Adipocyte (in vitro differentiated cells): ENCODE data around the gene FAM131C.
A peak's percentile ranks its signal among the peaks of the same experiment; 100 is the strongest.
"Not testable (repeated sequence)": the region's sequence is repeated elsewhere in the genome, so short reads cannot be mapped to it uniquely, and the experiment has no call there.

Experiments used
- DNase-seq: peaks from one replicate; pipeline ENCODE4 v3.0.0-alpha.2; 2015; ENCODE audit warnings: low read depth
- H3K27me3 ChIP-seq: replicated peaks from 2 replicates; pipeline ENCODE4 v1.7.0; 2013; ENCODE audit warnings: mild to moderate bottlenecking, low read length, moderate library complexity; ENCODE audit not compliant: control insufficient read depth, insufficient read depth
- H3K36me3 ChIP-seq: 2 replicates; pipeline ENCODE4 v1.7.0; 2013; ENCODE audit warnings: low read length, mild to moderate bottlenecking, moderate library complexity; ENCODE audit not compliant: control insufficient read depth, insufficient read depth, severe bottlenecking
- H3K4me1 ChIP-seq: 2 replicates; pipeline ENCODE4 v1.7.0; 2013; ENCODE audit warnings: mild to moderate bottlenecking, low read length, moderate library complexity; ENCODE audit not compliant: control insufficient read depth, insufficient read depth
- H3K4me3 ChIP-seq: 2 replicates; pipeline ENCODE4 v1.7.0; 2013; ENCODE audit warnings: mild to moderate bottlenecking, low read length, moderate library complexity
- H3K9ac ChIP-seq: 2 replicates; pipeline ENCODE4 v1.7.0; 2013; ENCODE audit warnings: mild to moderate bottlenecking, low read length, moderate library complexity
- H3K9me3 ChIP-seq: 2 replicates; pipeline ENCODE4 v1.7.0; 2013; ENCODE audit warnings: mild to moderate bottlenecking, low read length, moderate library complexity; ENCODE audit not compliant: control insufficient read depth

Gene FAM131C

GRCh38 chr1:16054598-16055540 lies 18.6 kb downstream of the FAM131C start:
- no peak for DNase-seq
- H3K4me1 ChIP-seq, result no peaks in the 10 kb centered on the region
- H3K27me3 ChIP-seq, result peaks cover 4% of the 10 kb centered on the region
- H3K9ac ChIP-seq, result no peak overlapping the region
- no peaks in the 10 kb centered on the region for H3K9me3 ChIP-seq
- H3K4me3 ChIP-seq, result no peak overlapping the region
- H3K36me3 ChIP-seq, result no peaks in the 10 kb centered on the region

DNA sequence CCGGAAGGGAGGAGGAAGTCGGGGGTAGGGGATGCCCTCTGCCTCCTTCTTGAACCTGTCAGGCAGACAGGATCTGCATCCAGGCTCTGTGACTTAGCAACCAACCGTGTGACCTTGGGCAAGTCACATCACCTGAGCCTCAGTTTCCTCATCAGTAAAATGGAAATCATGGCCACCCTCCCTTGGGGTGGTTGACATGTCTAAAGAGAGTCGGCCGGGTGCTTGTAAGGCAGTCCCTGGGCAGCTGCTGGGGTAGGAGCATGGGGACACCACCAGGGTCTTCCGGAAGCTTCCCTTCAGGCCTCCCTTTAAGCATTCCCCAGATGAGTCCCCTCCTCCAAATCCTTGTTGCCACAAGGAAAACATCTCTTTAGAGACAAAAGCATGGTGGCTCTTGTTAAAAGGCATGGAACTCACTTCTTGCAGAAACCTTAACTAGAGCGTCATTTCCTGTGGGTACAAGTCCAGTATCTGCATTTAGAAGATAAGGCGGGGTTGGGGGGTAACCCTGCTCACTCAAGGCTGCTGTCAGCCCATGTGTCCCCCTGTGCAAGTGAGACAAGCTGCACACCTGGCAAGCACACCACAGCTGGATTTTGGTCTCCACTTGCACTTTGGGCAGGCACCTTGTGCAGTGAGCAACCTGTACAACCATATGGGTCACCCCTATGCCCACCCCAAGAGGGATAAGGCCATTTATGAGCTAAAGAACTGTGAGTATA lies 19.5 kb downstream of the FAM131C start:
- peaks cover 4% of the 10 kb centered on the region for H3K27me3 ChIP-seq
- H3K36me3 ChIP-seq, result no peaks in the 10 kb centered on the region
- DNase-seq, result no peak
- no peaks in the 10 kb centered on the region for H3K4me1 ChIP-seq
- H3K4me3 ChIP-seq, result no peak overlapping the region
- no peak overlapping the region for H3K9ac ChIP-seq
- no peaks in the 10 kb centered on the region for H3K9me3 ChIP-seq

DNA sequence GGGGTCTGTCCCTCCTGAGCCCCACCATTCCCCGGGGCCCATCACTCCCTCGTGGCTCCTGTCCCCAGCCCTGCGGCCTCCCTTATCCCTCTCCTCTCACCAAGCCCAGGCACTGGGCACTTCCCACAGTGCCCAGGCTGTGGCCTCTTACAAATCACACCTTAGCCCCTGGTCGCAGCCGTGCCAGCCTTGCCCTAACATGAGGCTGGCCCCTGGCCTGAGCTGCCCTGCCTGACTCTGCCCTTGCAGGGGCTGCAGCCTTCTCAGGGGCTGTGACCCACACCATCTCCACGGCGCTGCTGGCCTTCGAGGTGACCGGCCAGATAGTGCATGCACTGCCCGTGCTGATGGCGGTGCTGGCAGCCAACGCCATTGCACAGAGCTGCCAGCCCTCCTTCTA lies 21.5 kb downstream of the FAM131C start:
- H3K36me3 ChIP-seq, H3K27me3 ChIP-seq, H3K4me1 ChIP-seq, DNase-seq, H3K4me3 ChIP-seq, H3K9me3 ChIP-seq, H3K9ac ChIP-seq: not testable (repeated sequence)

- Histone ChIP-seq H3K4me1 (no peaks in the 10 kb centered on the region), H3K4me3 (no peak overlapping the region), H3K9me3 (no peaks in the 10 kb centered on the region), H3K27me3 (no peaks in the 10 kb centered on the region), H3K9ac (no peak overlapping the region), H3K36me3 (no peaks in the 10 kb centered on the region)
- no peak for DNase-seq
Measured at GRCh38 chr1:16051039-16051438, 22.4 kb downstream of the FAM131C start.

DNA sequence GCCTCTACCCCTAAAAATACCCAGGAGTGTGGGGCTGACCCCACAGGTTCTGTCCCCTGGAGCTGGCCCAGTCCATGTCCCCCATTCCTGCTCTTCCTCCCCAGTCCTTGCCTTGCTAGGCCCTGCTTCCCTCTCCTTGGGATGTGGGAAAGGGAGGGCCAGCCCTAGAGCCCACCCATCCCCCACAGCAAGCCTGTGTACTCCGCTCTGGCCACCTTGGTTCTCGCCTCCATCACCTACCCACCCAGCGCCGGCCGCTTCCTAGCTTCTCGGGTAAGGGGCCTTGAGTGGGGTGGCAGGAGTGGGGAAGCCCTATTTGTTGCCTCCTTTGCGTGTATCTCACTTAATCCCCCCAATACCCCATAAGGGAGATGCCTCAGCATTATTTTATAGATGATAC lies 23.1 kb downstream of the FAM131C start:
- Histone ChIP-seq H3K4me1 (no peaks in the 10 kb centered on the region), H3K27me3 (no peaks in the 10 kb centered on the region), H3K9ac (no peak overlapping the region), H3K9me3 (no peaks in the 10 kb centered on the region), H3K4me3 (no peak overlapping the region), H3K36me3 (no peaks in the 10 kb centered on the region)
- no peak for DNase-seq

DNA sequence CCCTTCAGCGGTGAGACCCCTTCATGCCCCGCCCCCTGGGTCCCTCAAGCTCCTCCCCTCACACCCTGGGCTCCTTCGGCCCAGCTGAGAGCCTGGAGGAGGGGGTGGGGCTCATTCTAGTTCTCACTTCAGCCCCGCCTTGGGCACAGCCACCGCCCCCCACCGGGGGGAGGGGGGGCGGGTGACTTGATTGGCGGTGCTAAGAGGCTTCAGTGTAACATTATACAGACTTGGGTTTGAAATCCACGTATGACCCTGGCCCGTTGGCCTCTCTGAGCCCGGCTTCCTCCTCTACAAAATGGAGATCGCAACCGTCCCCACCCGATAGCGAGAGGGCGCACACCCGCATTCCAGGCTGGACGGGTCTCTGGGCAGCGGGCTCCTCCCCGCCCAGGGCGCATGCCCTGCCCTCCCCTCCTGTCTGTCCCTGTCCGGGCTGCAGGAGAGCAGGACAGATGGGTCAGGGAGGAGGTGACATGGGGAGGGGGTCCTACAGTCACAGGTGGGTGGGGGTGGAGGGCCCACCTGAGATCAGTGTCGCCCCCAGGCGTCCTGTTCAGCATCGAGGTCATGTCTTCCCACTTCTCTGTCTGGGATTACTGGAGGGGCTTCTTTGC lies 24.8 kb downstream of the FAM131C start:
- H3K9ac ChIP-seq, result peak overlapping the region; percentile 64
- no peaks in the 10 kb centered on the region for H3K4me1 ChIP-seq
- peak overlapping the region; percentile 72 for H3K4me3 ChIP-seq
- no peaks in the 10 kb centered on the region for H3K27me3 ChIP-seq
- no peaks in the 10 kb centered on the region for H3K9me3 ChIP-seq
- DNase-seq, result peak; percentile 55
- no peaks in the 10 kb centered on the region for H3K36me3 ChIP-seq

DNA sequence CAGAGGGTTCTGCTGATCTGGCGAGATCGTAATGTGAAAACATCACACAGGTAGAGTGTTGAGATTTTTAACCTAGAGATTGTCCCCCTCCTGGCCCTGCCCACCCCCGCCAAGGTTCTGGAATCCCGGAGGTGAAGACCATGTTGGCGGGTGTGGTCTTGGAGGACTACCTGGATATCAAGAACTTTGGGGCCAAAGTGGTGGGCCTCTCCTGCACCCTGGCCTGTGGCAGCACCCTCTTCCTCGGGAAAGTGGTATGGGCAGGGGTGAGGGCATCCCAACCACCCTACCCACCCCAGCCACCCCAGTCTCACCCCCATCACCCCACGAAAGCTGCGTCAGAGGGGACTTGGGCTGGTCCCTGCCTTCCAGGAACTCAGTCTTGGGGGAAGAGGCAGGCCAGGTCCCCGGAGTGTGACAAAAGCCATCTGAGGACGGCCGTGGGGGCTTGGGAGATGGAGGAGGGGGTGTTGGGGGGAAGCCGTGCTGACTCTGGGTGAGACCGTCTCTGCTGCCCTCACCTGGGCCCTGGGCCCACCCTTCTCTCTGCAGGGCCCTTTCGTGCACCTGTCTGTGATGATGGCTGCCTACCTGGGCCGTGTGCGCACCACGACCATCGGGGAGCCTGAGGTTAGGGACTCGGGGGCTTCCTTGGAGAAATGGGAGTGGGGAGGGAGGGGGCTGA lies 25.5 kb downstream of the FAM131C start:
- Histone ChIP-seq H3K4me1 (no peaks in the 10 kb centered on the region), H3K4me3 (no peak overlapping the region), H3K27me3 (no peaks in the 10 kb centered on the region), H3K9ac (no peak overlapping the region), H3K36me3 (no peaks in the 10 kb centered on the region), H3K9me3 (no peaks in the 10 kb centered on the region)
- no peak for DNase-seq

GRCh38 chr1:16046842-16047241 lies 26.6 kb downstream of the FAM131C start:
- Histone ChIP-seq H3K9ac (no peak overlapping the region), H3K36me3 (no peaks in the 10 kb centered on the region), H3K4me1 (no peaks in the 10 kb centered on the region), H3K27me3 (no peaks in the 10 kb centered on the region), H3K9me3 (no peaks in the 10 kb centered on the region), H3K4me3 (no peak overlapping the region)
- DNase-seq, result no peak

- no peak overlapping the region for H3K9ac ChIP-seq
- H3K27me3 ChIP-seq, result peaks cover 4% of the 10 kb centered on the region
- H3K4me1 ChIP-seq, result no peaks in the 10 kb centered on the region
- H3K9me3 ChIP-seq, result no peaks in the 10 kb centered on the region
- H3K36me3 ChIP-seq, result no peaks in the 10 kb centered on the region
- H3K4me3 ChIP-seq, result no peak overlapping the region
- DNase-seq, result no peak
Measured at GRCh38 chr1:16043950-16044349, 29.5 kb downstream of the FAM131C start.

- Histone ChIP-seq H3K4me1 (no peaks in the 10 kb centered on the region), H3K27me3 (peaks cover 5% of the 10 kb centered on the region), H3K9me3 (no peaks in the 10 kb centered on the region), H3K4me3 (no peak within 1 kb of the TSS), H3K36me3 (no peaks in the 10 kb centered on the region), H3K9ac (no peak within 1 kb of the TSS)
- DNase-seq, result no peak
Measured at GRCh38 chr1:16043521-16043920, 29.9 kb downstream of the FAM131C start, which contains the start of gene CLCNKB. TSS of gene CLCNKB (plus strand) at chr1:16043782. CDS start at chr1:16044493, 711 bp downstream.

- not testable (repeated sequence) for H3K4me1 ChIP-seq, H3K27me3 ChIP-seq, H3K36me3 ChIP-seq, H3K9ac ChIP-seq, H3K4me3 ChIP-seq, DNase-seq, H3K9me3 ChIP-seq
Measured at GRCh38 chr1:16042654-16043053, 30.8 kb downstream of the FAM131C start.
